CD8-positive, alpha-beta memory T cell (primary cell): ENCODE measurements around the gene ZDHHC15. TPM values are rescaled to one million over a fixed set of nuclear protein-coding genes. Genes with fewer than 3 reads are reported as not detected.
"Not testable (repeated sequence)": the region's sequence is repeated elsewhere in the genome, so short reads cannot be mapped to it uniquely, and the experiment has no call there.

Experiments
- CTCF ChIA-PET: fragments of 350-600 bp; sonication (Branson Sonifier 250); formaldehyde crosslinking; loops from one replicate; lab custom pipeline; 2021; ENCODE audit warnings: antibody characterized with exemption; lab: Charles Lee
- POLR2A ChIA-PET: fragments of 350-600 bp; sonication (Branson Sonifier 250); formaldehyde crosslinking; loops from one replicate; lab custom pipeline; 2021; ENCODE audit warnings: antibody characterized with exemption; lab: Charles Lee
- DNase-seq, 5 donors: peaks; one replicate each; pipeline versions ENCODE4 v3.0.0 to v3.0.0-alpha.2; 2020 to 2022; ENCODE audit warnings: mixed read lengths in 1 of 5
- H3K27ac ChIP-seq: one replicate; pipeline ENCODE4 v1.7.0; 2013; ENCODE audit warnings: low read depth, mild to moderate bottlenecking, low read length, moderate library complexity
- H3K27me3 ChIP-seq: 2 replicates; pipeline ENCODE4 v1.7.0; 2013; ENCODE audit warnings: low read length, mild to moderate bottlenecking; ENCODE audit not compliant: insufficient read depth, poor library complexity, severe bottlenecking
- H3K36me3 ChIP-seq: 2 replicates; pipeline ENCODE4 v1.7.0; 2013; ENCODE audit warnings: mild to moderate bottlenecking, low read length, moderate library complexity; ENCODE audit not compliant: insufficient read depth
- H3K4me1 ChIP-seq: 2 replicates; pipeline ENCODE4 v1.7.0; 2013; ENCODE audit warnings: mild to moderate bottlenecking, low read length, moderate library complexity; ENCODE audit not compliant: insufficient read depth
- H3K4me3 ChIP-seq: 2 replicates; pipeline ENCODE4 v1.7.0; 2013; ENCODE audit warnings: mild to moderate bottlenecking, low read length
- H3K9me3 ChIP-seq: 2 replicates; pipeline ENCODE4 v1.7.0; 2013; ENCODE audit warnings: mild to moderate bottlenecking, low read length
- H3K27ac Mint-ChIP-seq, 8 donors: one replicate each; pipeline ENCODE4 v1.8.0; 2020 to 2021; ENCODE audit warnings: mixed read lengths in 8 of 8, mild to moderate bottlenecking in 6 of 8, inconsistent platforms in 3 of 8, moderate library complexity in 3 of 8
- H3K27me3 Mint-ChIP-seq, 2 donors: one replicate each; pipeline ENCODE4 v1.8.0; 2020 to 2021; ENCODE audit warnings: mixed read lengths in 2 of 2, mild to moderate bottlenecking in 1 of 2, moderate library complexity in 1 of 2
- H3K36me3 Mint-ChIP-seq, 3 donors: one replicate each; pipeline ENCODE4 v1.8.0; 2020 to 2021; ENCODE audit warnings: mixed read lengths in 3 of 3, inconsistent platforms in 1 of 3, mild to moderate bottlenecking in 1 of 3
- H3K4me1 Mint-ChIP-seq, 3 donors: one replicate each; pipeline ENCODE4 v1.8.0; 2020 to 2021; ENCODE audit warnings: mixed read lengths in 3 of 3, inconsistent platforms in 1 of 3, mild to moderate bottlenecking in 1 of 3
- H3K4me3 Mint-ChIP-seq, 7 donors: one replicate each; pipeline ENCODE4 v1.8.0; 2020 to 2021; ENCODE audit warnings: mixed read lengths in 7 of 7, mild to moderate bottlenecking in 6 of 7, moderate library complexity in 4 of 7, inconsistent platforms in 2 of 7
- H3K9me3 Mint-ChIP-seq, 5 donors: one replicate each; pipeline ENCODE4 v1.8.0; 2020 to 2022; ENCODE audit warnings: mixed read lengths in 5 of 5, mild to moderate bottlenecking in 3 of 5, moderate library complexity in 2 of 5, inconsistent platforms in 1 of 5
- polyA plus RNA-seq: library from polyadenylated mRNA; unstranded; fragments of 300-500 nt; fragmentation: Illumina TruSeq; gene quantifications from one replicate; pipeline ENCODE4 v1.2.3, GENCODE V29; 2021
- total RNA-seq, 2 experiments: library from RNA; stranded (reverse); gene quantifications; one replicate each; pipeline ENCODE4 v1.2.3, GENCODE V29; 2021

The ZDHHC15 gene
- total RNA-seq (under 1 TPM; 0.04 to 0.26 TPM), polyA plus RNA-seq (not detected)

GRCh38 chrX:75522565-75523431 lies at the start of gene ZDHHC15:
ZDHHC15 (minus strand) TSS chrX:75523037; CDS start chrX:75523024, 13 bp downstream.
- Histone ChIP-seq H3K27me3 (no peaks in the 10 kb centered on the region), H3K27ac (no peak within 1 kb of the TSS), H3K36me3 (no peaks in the 10 kb centered on the region), H3K4me3 (peak within 1 kb of the TSS; percentile 30), H3K4me1 (no peaks in the 10 kb centered on the region), H3K9me3 (no peaks in the 10 kb centered on the region)
- Mint-ChIP-seq H3K9me3 (no peaks in the 10 kb centered on the region), H3K4me3 (peak within 1 kb of the TSS; percentile 28 to 86 (median 78)), H3K27me3 (peaks cover 0 to 6% of the 10 kb centered on the region in 2 donors), H3K27ac (peak within 1 kb of the TSS in 2 of 8 donors; percentile 69 to 86), H3K36me3 (no peaks in the 10 kb centered on the region), H3K4me1 (peaks cover 8 to 21% (median 17%) of the 10 kb centered on the region in 3 donors)
- ChIA-PET CTCF (no interaction called here), POLR2A (no interaction called here)
- DNase-seq = peak in 3 of 5 donors; percentile 11 to 38 (median 37)

GRCh38 chrX:75560544-75560943 lies 37.7 kb upstream of the ZDHHC15 start:
- H3K36me3 Mint-ChIP-seq, H3K4me1 Mint-ChIP-seq, H3K9me3 Mint-ChIP-seq, CTCF ChIA-PET, H3K27ac Mint-ChIP-seq, H3K4me3 ChIP-seq, H3K27me3 Mint-ChIP-seq, POLR2A ChIA-PET, H3K36me3 ChIP-seq, H3K4me3 Mint-ChIP-seq, H3K27me3 ChIP-seq, H3K27ac ChIP-seq, H3K9me3 ChIP-seq, DNase-seq, H3K4me1 ChIP-seq: not testable (repeated sequence)

GRCh38 chrX:75547783-75548182 lies 24.9 kb upstream of the ZDHHC15 start:
- no peaks in the 10 kb centered on the region for H3K4me1 ChIP-seq
- no peaks in the 10 kb centered on the region for H3K27me3 ChIP-seq
- H3K27me3 Mint-ChIP-seq = peaks cover 8 to 15% of the 10 kb centered on the region in 2 donors
- H3K36me3 Mint-ChIP-seq = no peaks in the 10 kb centered on the region
- H3K4me1 Mint-ChIP-seq = no peaks in the 10 kb centered on the region
- no peak for DNase-seq
- no peak overlapping the region for H3K4me3 Mint-ChIP-seq
- peak overlapping the region in 1 of 8 donors; percentile 43 for H3K27ac Mint-ChIP-seq
- ChIA-PET CTCF (no interaction called here), POLR2A (no interaction called here)
- H3K36me3 ChIP-seq = no peaks in the 10 kb centered on the region
- H3K9me3 Mint-ChIP-seq = peaks cover 0 to 2% (median 0%) of the 10 kb centered on the region in 5 donors
- no peak overlapping the region for H3K27ac ChIP-seq
- no peaks in the 10 kb centered on the region for H3K9me3 ChIP-seq
- no peak overlapping the region for H3K4me3 ChIP-seq

- no peak for DNase-seq
- H3K4me3 ChIP-seq = no peak overlapping the region
- ChIA-PET POLR2A (no interaction called here), CTCF (no interaction called here)
- Mint-ChIP-seq H3K36me3 (no peaks in the 10 kb centered on the region), H3K9me3 (peaks cover 0 to 3% (median 0%) of the 10 kb centered on the region in 5 donors), H3K27ac (no peak overlapping the region), H3K4me1 (no peaks in the 10 kb centered on the region), H3K4me3 (no peak overlapping the region), H3K27me3 (peaks cover 8 to 15% of the 10 kb centered on the region in 2 donors)
- no peaks in the 10 kb centered on the region for H3K4me1 ChIP-seq
- H3K36me3 ChIP-seq = no peaks in the 10 kb centered on the region
- H3K27me3 ChIP-seq = no peaks in the 10 kb centered on the region
- no peak overlapping the region for H3K27ac ChIP-seq
- H3K9me3 ChIP-seq = no peaks in the 10 kb centered on the region
Observed at GRCh38 chrX:75546724-75547511, 24.1 kb upstream of the ZDHHC15 start.

- POLR2A ChIA-PET = no interaction called here
- H3K4me3 Mint-ChIP-seq = no peak overlapping the region
- no peaks in the 10 kb centered on the region for H3K4me1 Mint-ChIP-seq
- peaks cover 8 to 12% of the 10 kb centered on the region in 2 donors for H3K27me3 Mint-ChIP-seq
- Histone ChIP-seq H3K9me3 (no peaks in the 10 kb centered on the region), H3K4me3 (no peak overlapping the region), H3K27me3 (no peaks in the 10 kb centered on the region), H3K27ac (no peak overlapping the region), H3K4me1 (no peaks in the 10 kb centered on the region), H3K36me3 (no peaks in the 10 kb centered on the region)
- H3K9me3 Mint-ChIP-seq = peaks cover 0 to 4% (median 0%) of the 10 kb centered on the region in 5 donors
- no peak overlapping the region for H3K27ac Mint-ChIP-seq
- no peak for DNase-seq
- CTCF ChIA-PET = no interaction called here
- H3K36me3 Mint-ChIP-seq = no peaks in the 10 kb centered on the region
Observed at GRCh38 chrX:75544786-75545185, 21.9 kb upstream of the ZDHHC15 start.

- H3K27me3 Mint-ChIP-seq = peaks cover 2 to 3% of the 10 kb centered on the region in 2 donors
- H3K9me3 Mint-ChIP-seq = peaks cover 0 to 8% (median 3%) of the 10 kb centered on the region in 5 donors
- no peaks in the 10 kb centered on the region for H3K36me3 ChIP-seq
- CTCF ChIA-PET = no interaction called here
- no peak overlapping the region for H3K27ac ChIP-seq
- H3K4me3 ChIP-seq = no peak overlapping the region
- no peaks in the 10 kb centered on the region for H3K4me1 ChIP-seq
- H3K27me3 ChIP-seq = no peaks in the 10 kb centered on the region
- POLR2A ChIA-PET = no interaction called here
- H3K36me3 Mint-ChIP-seq = no peaks in the 10 kb centered on the region
- no peak for DNase-seq
- no peak overlapping the region for H3K4me3 Mint-ChIP-seq
- H3K4me1 Mint-ChIP-seq = no peaks in the 10 kb centered on the region
- H3K9me3 ChIP-seq = no peaks in the 10 kb centered on the region
- H3K27ac Mint-ChIP-seq = no peak overlapping the region
Observed at GRCh38 chrX:75483933-75484332, 38.9 kb downstream of the ZDHHC15 start.

GRCh38 chrX:75461780-75462179 lies 61.1 kb downstream of the ZDHHC15 start:
- H3K4me1 ChIP-seq, H3K27ac ChIP-seq, H3K4me3 ChIP-seq, H3K27me3 ChIP-seq, H3K4me1 Mint-ChIP-seq, CTCF ChIA-PET, H3K27ac Mint-ChIP-seq, H3K9me3 ChIP-seq, H3K4me3 Mint-ChIP-seq, H3K27me3 Mint-ChIP-seq, H3K36me3 Mint-ChIP-seq, DNase-seq, POLR2A ChIA-PET, H3K36me3 ChIP-seq: not testable (repeated sequence)
- peaks cover 4 to 31% (median 30%) of the 10 kb centered on the region in 5 donors for H3K9me3 Mint-ChIP-seq

- peaks cover 0 to 4% (median 0%) of the 10 kb centered on the region in 5 donors for H3K9me3 Mint-ChIP-seq
- H3K27me3 Mint-ChIP-seq = peaks cover 0 to 1% of the 10 kb centered on the region in 2 donors
- Histone ChIP-seq H3K9me3 (no peaks in the 10 kb centered on the region), H3K4me1 (no peaks in the 10 kb centered on the region), H3K36me3 (no peaks in the 10 kb centered on the region), H3K4me3 (no peak overlapping the region), H3K27ac (no peak overlapping the region), H3K27me3 (no peaks in the 10 kb centered on the region)
- no peaks in the 10 kb centered on the region for H3K36me3 Mint-ChIP-seq
- ChIA-PET POLR2A (no interaction called here), CTCF (no interaction called here)
- H3K4me1 Mint-ChIP-seq = no peaks in the 10 kb centered on the region
- DNase-seq = no peak
- H3K4me3 Mint-ChIP-seq = no peak overlapping the region
- no peak overlapping the region for H3K27ac Mint-ChIP-seq
Observed at GRCh38 chrX:75421688-75422230, 101.1 kb downstream of the ZDHHC15 start.
